ENCODE results near the gene TNXB. TPM values are rescaled to one million over a fixed set of nuclear protein-coding genes. Genes with fewer than 3 reads are reported as not detected.

Gene TNXB
- total RNA-seq, 4 donors from 2014 or later = 10.5 to 102 (median 31.0) TPM

- no peak overlapping the region for H3K4me3 ChIP-seq
- DNase-seq = no peak
- H3K9me3 ChIP-seq = no peaks in the 10 kb centered on the region
- H3K27me3 ChIP-seq = peaks cover 0 to 6% (median 0%) of the 10 kb centered on the region in 4 donors
- no peak for TF ChIP-seq POLR2A (IDR thresholded peaks at IDR 0.05)
- TF ChIP-seq CTCF (IDR thresholded peaks at IDR 0.05) = no peak
- intact Hi-C loops (cut with DNase I) = no loop called here
- H3K4me1 ChIP-seq = peaks cover 29 to 95% (median 60%) of the 10 kb centered on the region in 3 donors
- peak overlapping the region; percentile 69 to 89 (median 85) for H3K27ac ChIP-seq
- H3K36me3 ChIP-seq = peaks cover 0 to 15% (median 2%) of the 10 kb centered on the region in 3 donors
- 16 to 49% methylated on average over 4 to 7 of the region's 7 CpGs for WGBS, 2 donors
These were observed 1.5 kb upstream of the TNXB start for GRCh38 chr6:32110632-32111031.

GRCh38 chr6:32109765-32110160, 625 bp upstream of the TNXB start:
- TF ChIP-seq POLR2A (IDR thresholded peaks at IDR 0.05) (no peak), CTCF (IDR thresholded peaks at IDR 0.05) (no peak)
- Histone ChIP-seq H3K36me3 (peaks cover 0 to 6% (median 0%) of the 10 kb centered on the region in 3 donors), H3K27me3 (peaks cover 0 to 6% (median 0%) of the 10 kb centered on the region in 4 donors), H3K27ac (peak overlapping the region; percentile 69 to 89 (median 85)), H3K4me1 (peaks cover 29 to 95% (median 60%) of the 10 kb centered on the region in 3 donors), H3K9me3 (no peaks in the 10 kb centered on the region), H3K4me3 (peak overlapping the region in 2 of 4 donors; percentile 45 to 61)
- intact Hi-C loops (cut with DNase I) = no loop called here
- DNase-seq = no peak
- WGBS, 2 donors = 61 to 79% methylated on average over 4 to 6 of the region's 6 CpGs

- Histone ChIP-seq H3K36me3 (no peaks in the 10 kb centered on the region), H3K9me3 (no peaks in the 10 kb centered on the region), H3K27me3 (peaks cover 0 to 6% (median 0%) of the 10 kb centered on the region in 4 donors), H3K27ac (peak overlapping the region; percentile 69 to 89 (median 85)), H3K4me1 (peaks cover 29 to 84% (median 53%) of the 10 kb centered on the region in 3 donors), H3K4me3 (peak overlapping the region; percentile 0 to 61 (median 46))
- no peak for DNase-seq
- TF ChIP-seq CTCF (IDR thresholded peaks at IDR 0.05) (no peak), POLR2A (IDR thresholded peaks at IDR 0.05) (no peak)
- 39 to 47% methylated on average over 6 of the region's 6 CpGs for WGBS, 2 donors
- intact Hi-C loops (cut with DNase I) = no loop called here
These were observed 418 bp downstream of the TNXB start for GRCh38 chr6:32108727-32109113.

GRCh38 chr6:32108094-32108627, 977 bp downstream of the TNXB start:
- WGBS, 2 donors = 0 to 3% methylated on average over 4 to 6 of the region's 15 CpGs
- intact Hi-C loops (cut with DNase I) = no loop called here
- Histone ChIP-seq H3K27ac (peak overlapping the region; percentile 69 to 89 (median 85)), H3K4me1 (peaks cover 27 to 79% (median 47%) of the 10 kb centered on the region in 3 donors), H3K9me3 (no peaks in the 10 kb centered on the region), H3K4me3 (peak overlapping the region; percentile 0 to 61 (median 46)), H3K27me3 (peaks cover 0 to 6% (median 0%) of the 10 kb centered on the region in 4 donors), H3K36me3 (no peaks in the 10 kb centered on the region)
- no peak for TF ChIP-seq CTCF (IDR thresholded peaks at IDR 0.05)
- peak in 1 of 4 donors; percentile 25 for TF ChIP-seq POLR2A (IDR thresholded peaks at IDR 0.05)
- DNase-seq = no peak

- intact Hi-C loops (cut with DNase I) = no loop called here
- WGBS, 2 donors = 33 to 60% methylated on average over 1 of the region's 1 CpG
- Histone ChIP-seq H3K9me3 (no peaks in the 10 kb centered on the region), H3K4me1 (peaks cover 27 to 71% (median 40%) of the 10 kb centered on the region in 3 donors), H3K27me3 (peaks cover 0 to 6% (median 0%) of the 10 kb centered on the region in 4 donors), H3K27ac (peak overlapping the region; percentile 69 to 89 (median 85)), H3K36me3 (no peaks in the 10 kb centered on the region), H3K4me3 (peak overlapping the region in 3 of 4 donors; percentile 45 to 61 (median 46))
- no peak for DNase-seq
- no peak for TF ChIP-seq POLR2A (IDR thresholded peaks at IDR 0.05)
- no peak for TF ChIP-seq CTCF (IDR thresholded peaks at IDR 0.05)
These were observed 1.7 kb downstream of the TNXB start for GRCh38 chr6:32107406-32107805.
